WERI-Rb-1 (cell line): ENCODE measurements around the gene ZNF358.

Experiments
- DNase-seq: peaks from one replicate; pipeline ENCODE4 v3.0.0-alpha.2; 2020
- H3K27ac ChIP-seq: fragments of 250-450 bp; sonication (Bioruptor Pico); 2 replicates; pipeline ENCODE4 v1.5.1; 2020; ENCODE audit warnings: mild to moderate bottlenecking, moderate library complexity
- H3K27me3 ChIP-seq: fragments of 250-450 bp; sonication (Bioruptor Pico); 2 replicates; pipeline ENCODE4 v1.5.1; 2021; ENCODE audit warnings: mild to moderate bottlenecking, low read depth, moderate library complexity; ENCODE audit not compliant: insufficient read depth, severe bottlenecking
- H3K36me3 ChIP-seq: fragments of 250-450 bp; sonication (Bioruptor Pico); 2 replicates; pipeline ENCODE4 v1.5.1; 2020; ENCODE audit warnings: mild to moderate bottlenecking, moderate library complexity
- H3K4me3 ChIP-seq: 2 replicates; pipeline ENCODE4 v1.5.1; 2011; ENCODE audit warnings: low read depth, mild to moderate bottlenecking, control low read depth, low read length
- H3K9me3 ChIP-seq: fragments of 250-450 bp; sonication (Bioruptor Pico); 2 replicates; pipeline ENCODE4 v1.5.1; 2021; ENCODE audit warnings: mild to moderate bottlenecking, moderate library complexity; ENCODE audit not compliant: severe bottlenecking
- CTCF ChIP-seq: IDR thresholded peaks from 2 replicates; pipeline ENCODE4 v1.5.1; 2011; ENCODE audit warnings: low read depth, mild to moderate bottlenecking, control low read depth, inconsistent platforms, low read length

ZNF358 gene

DNA sequence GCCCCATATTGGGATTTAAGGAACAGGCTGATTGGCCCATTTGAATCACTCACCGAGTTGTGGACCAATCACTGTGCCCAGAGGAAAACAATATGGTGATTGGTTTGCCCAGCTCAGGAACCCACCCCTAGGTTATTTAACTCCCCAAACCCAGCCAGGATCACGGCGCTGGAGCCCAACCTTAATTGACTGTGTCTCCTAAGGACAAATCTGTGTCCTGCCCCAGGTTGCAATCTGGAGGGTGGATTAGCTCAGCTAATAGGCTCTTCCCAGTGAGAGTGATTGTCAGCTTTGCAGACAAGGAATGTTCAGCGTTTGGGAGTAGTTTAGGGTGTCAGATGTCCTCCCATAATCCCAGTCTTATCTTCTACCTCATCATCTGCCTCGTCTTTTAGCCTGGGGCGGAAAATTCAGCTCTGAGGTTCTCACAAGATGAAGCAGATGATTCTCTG is 3.5 kb upstream of the ZNF358 start:
- DNase-seq: peak; percentile 94
- H3K27me3 ChIP-seq: peaks cover 65% of the 10 kb centered on the region
- no peak overlapping the region for H3K27ac ChIP-seq
- H3K4me3 ChIP-seq: no peak overlapping the region
- peaks cover 5% of the 10 kb centered on the region for H3K9me3 ChIP-seq
- H3K36me3 ChIP-seq: no peaks in the 10 kb centered on the region
- no peak for TF ChIP-seq CTCF

- no peak for TF ChIP-seq CTCF
- no peak overlapping the region for H3K27ac ChIP-seq
- H3K36me3 ChIP-seq: no peaks in the 10 kb centered on the region
- H3K9me3 ChIP-seq: peaks cover 5% of the 10 kb centered on the region
- DNase-seq: no peak
- peaks cover 64% of the 10 kb centered on the region for H3K27me3 ChIP-seq
- no peak overlapping the region for H3K4me3 ChIP-seq
Observed at GRCh38 chr19:7513809-7514642, 1.9 kb upstream of the ZNF358 start.

DNA sequence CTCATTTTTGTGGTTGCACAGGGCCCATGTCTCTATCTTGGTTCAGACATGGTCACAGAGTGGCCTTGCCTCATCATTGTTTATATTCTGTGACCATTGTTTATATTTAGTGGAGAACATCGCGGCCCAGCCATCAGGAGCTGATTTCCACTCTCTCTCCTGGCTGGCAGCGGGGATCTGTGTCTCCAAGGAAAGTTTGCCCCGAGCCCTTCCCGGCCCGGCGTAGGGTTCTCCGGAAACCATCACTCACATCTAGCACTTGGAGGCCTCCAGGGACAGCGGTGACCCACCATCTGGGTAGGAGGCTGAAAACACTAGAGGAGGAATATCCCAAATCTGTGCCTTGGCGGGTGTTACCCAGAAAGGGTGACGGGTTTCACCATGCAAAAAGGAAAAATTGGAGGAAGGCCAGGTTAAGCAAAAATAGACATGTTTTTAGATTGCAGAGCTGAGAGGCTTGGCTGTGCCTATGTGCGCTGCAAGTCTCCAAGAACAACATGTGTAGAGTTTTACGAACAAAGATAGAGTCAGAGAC is 726 bp upstream of the ZNF358 start:
- H3K4me3 ChIP-seq: no peak overlapping the region
- no peak for TF ChIP-seq CTCF
- H3K27ac ChIP-seq: no peak overlapping the region
- peaks cover 55% of the 10 kb centered on the region for H3K27me3 ChIP-seq
- DNase-seq: no peak
- peaks cover 5% of the 10 kb centered on the region for H3K9me3 ChIP-seq
- H3K36me3 ChIP-seq: no peaks in the 10 kb centered on the region

DNA sequence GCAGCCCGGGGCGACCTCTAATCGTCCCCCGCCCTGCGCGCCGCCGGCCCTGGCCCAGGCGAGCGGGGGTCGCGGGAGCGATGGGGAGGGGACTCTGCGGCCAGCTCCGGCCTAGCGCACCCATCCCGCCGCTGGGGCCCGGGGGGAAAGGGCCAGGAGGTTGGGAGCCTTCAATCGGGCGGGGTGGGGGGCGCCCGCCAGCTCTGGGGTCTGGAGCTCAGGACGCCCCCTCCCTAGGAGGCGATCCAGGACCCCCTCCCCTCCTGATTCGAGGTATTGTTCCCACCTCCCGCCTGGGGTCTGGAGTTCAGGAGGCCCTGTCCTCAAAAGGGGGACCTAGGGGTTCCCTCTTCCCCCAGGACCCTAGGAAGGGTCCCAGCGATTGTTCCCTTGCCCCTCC is 430 bp downstream of the ZNF358 start:
- Histone ChIP-seq H3K36me3 (no peaks in the 10 kb centered on the region), H3K4me3 (peak overlapping the region; percentile 36), H3K27me3 (peaks cover 48% of the 10 kb centered on the region), H3K9me3 (peaks cover 5% of the 10 kb centered on the region), H3K27ac (no peak overlapping the region)
- DNase-seq: no peak
- no peak for TF ChIP-seq CTCF

DNA sequence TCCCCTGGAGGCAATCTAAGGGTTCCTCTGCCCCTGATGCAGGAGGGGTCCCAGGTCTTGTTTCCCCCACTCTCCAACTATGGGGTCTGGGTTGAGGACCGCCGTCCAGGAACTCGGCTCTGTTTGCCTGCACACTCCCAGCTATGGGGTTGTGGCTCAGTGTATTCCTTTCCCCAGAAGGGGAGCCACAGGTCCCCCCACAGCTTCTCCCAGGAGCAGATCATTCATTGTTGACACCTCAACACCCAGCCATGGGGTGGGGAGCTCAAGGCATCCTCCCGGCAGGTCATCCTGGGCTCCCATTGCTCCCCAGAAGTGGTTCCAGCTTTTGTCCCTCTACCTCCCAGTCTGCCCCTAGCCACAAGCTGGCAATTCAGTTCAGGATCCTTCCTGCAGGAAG is 975 bp downstream of the ZNF358 start:
- Histone ChIP-seq H3K27me3 (peaks cover 48% of the 10 kb centered on the region), H3K9me3 (peaks cover 2% of the 10 kb centered on the region), H3K4me3 (no peak overlapping the region), H3K27ac (no peak overlapping the region), H3K36me3 (no peaks in the 10 kb centered on the region)
- DNase-seq: no peak
- no peak for TF ChIP-seq CTCF
